IMR-90 (cell line): ENCODE data around the gene STK17A. TPM values are rescaled to one million over a fixed set of nuclear protein-coding genes. Genes with fewer than 3 reads are reported as not detected.

Source experiments
- ATAC-seq: fragments of 200-7000 bp; cut with Tn5 transposase; 2 replicates; pipeline ENCODE4 v1.9.1; 2020; ENCODE audit warnings: low read depth, mild to moderate bottlenecking, moderate library complexity
- BruUV-seq: library from RNA; stranded (reverse); fragments of 400-500 nt; replicated peaks from 2 replicates; lab custom pipeline; 2021; lab: Mats Ljungman, UMichigan
- CTCF ChIA-PET: fragments of 300-600 bp; formaldehyde crosslinking; extraction: SDS; loops from one replicate; lab custom pipeline; 2021; ENCODE audit warnings: antibody characterized with exemption; lab: Yijun Ruan, JAX
- POLR2A ChIA-PET: fragments of 300-600 bp; sonication (Branson Sonifier 250); formaldehyde crosslinking; loops from one replicate; lab custom pipeline; 2022; ENCODE audit warnings: antibody characterized with exemption; ENCODE audit not compliant: unreplicated experiment; lab: Charles Lee
- DNase-seq: peaks from one replicate; pipeline ENCODE4 v3.0.0; 2013
- H2AFZ ChIP-seq: replicated peaks from 2 replicates; pipeline ENCODE3; 2013; ENCODE audit warnings: low read length, mild to moderate bottlenecking; ENCODE audit not compliant: poor library complexity
- H2AK5ac ChIP-seq: 2 replicates; pipeline ENCODE4 v1.6.1; 2013; ENCODE audit warnings: low read depth, low read length, inconsistent platforms
- H2AK9ac ChIP-seq: replicated peaks from 2 replicates; pipeline ENCODE3; 2013; ENCODE audit warnings: mild to moderate bottlenecking, low read depth, low read length, moderate library complexity; ENCODE audit not compliant: poor library complexity
- H2BK120ac ChIP-seq: 2 replicates; pipeline ENCODE4 v1.6.1; 2013; ENCODE audit warnings: low read depth, low read length, inconsistent platforms
- H2BK15ac ChIP-seq: 3 replicates; pipeline ENCODE4 v1.6.1; 2013; ENCODE audit warnings: low read depth, low read length, inconsistent platforms
- H2BK20ac ChIP-seq: 2 replicates; pipeline ENCODE4 v1.6.1; 2013; ENCODE audit warnings: low read depth, mild to moderate bottlenecking, inconsistent platforms, low read length, moderate library complexity
- H2BK5ac ChIP-seq: 2 replicates; pipeline ENCODE4 v1.6.1; 2013; ENCODE audit warnings: mild to moderate bottlenecking, low read depth, low read length, inconsistent platforms; ENCODE audit not compliant: poor library complexity, severe bottlenecking
- H3K14ac ChIP-seq: replicated peaks from 2 replicates; pipeline ENCODE4 v1.6.1; 2013; ENCODE audit warnings: low read depth, low read length, inconsistent platforms
- H3K18ac ChIP-seq: 2 replicates; pipeline ENCODE4 v1.6.1; 2013; ENCODE audit warnings: low read depth, low read length, control low read depth
- H3K23ac ChIP-seq: 2 replicates; pipeline ENCODE4 v1.6.1; 2013; ENCODE audit warnings: low read depth, low read length, inconsistent platforms
- H3K27ac ChIP-seq: 2 replicates; pipeline ENCODE4 v1.5.1; 2013; ENCODE audit warnings: mild to moderate bottlenecking, control low read depth, low read length; ENCODE audit not compliant: insufficient read depth
- H3K27me3 ChIP-seq: 2 replicates; pipeline ENCODE4 v1.6.1; 2013; ENCODE audit warnings: low read length; ENCODE audit not compliant: control insufficient read depth, insufficient read depth
- H3K36me3 ChIP-seq: 2 replicates; pipeline ENCODE4 v1.6.1; 2013; ENCODE audit warnings: low read length, mixed read lengths; ENCODE audit not compliant: control insufficient read depth, insufficient read depth
- H3K4ac ChIP-seq: 2 replicates; pipeline ENCODE4 v1.6.1; 2013; ENCODE audit warnings: low read depth, low read length, inconsistent platforms
- H3K4me1 ChIP-seq: 2 replicates; pipeline ENCODE4 v1.6.1; 2013; ENCODE audit warnings: low read length, mixed read lengths; ENCODE audit not compliant: control insufficient read depth, insufficient read depth
- H3K4me2 ChIP-seq: 2 replicates; pipeline ENCODE4 v1.6.1; 2013; ENCODE audit warnings: low read depth, mild to moderate bottlenecking, control low read depth, low read length, moderate library complexity
- H3K4me3 ChIP-seq: 2 replicates; pipeline ENCODE4 v1.5.1; 2013; ENCODE audit warnings: low read depth, mild to moderate bottlenecking, control low read depth, low read length, moderate library complexity; ENCODE audit not compliant: insufficient read depth
- H3K56ac ChIP-seq: 2 replicates; pipeline ENCODE4 v1.6.1; 2013; ENCODE audit warnings: low read length, inconsistent platforms; ENCODE audit not compliant: insufficient read depth; ENCODE audit errors: extremely low read depth
- H3K79me1 ChIP-seq, 2 experiments: 2 replicates each; pipeline ENCODE4 v1.6.1; 2013; ENCODE audit warnings: low read length in 2 of 2, inconsistent platforms in 1 of 2, low read depth in 1 of 2
- H3K9ac ChIP-seq: 2 replicates; pipeline ENCODE4 v1.6.1; 2013; ENCODE audit warnings: low read depth, low read length, control low read depth
- H3K9me1 ChIP-seq: 2 replicates; pipeline ENCODE4 v1.6.1; 2013; ENCODE audit warnings: low read length, inconsistent platforms; ENCODE audit not compliant: insufficient read depth
- H3K9me3 ChIP-seq: 2 replicates; pipeline ENCODE4 v1.6.1; 2013; ENCODE audit warnings: low read length; ENCODE audit not compliant: control insufficient read depth, insufficient read depth
- H4K20me1 ChIP-seq: 2 replicates; pipeline ENCODE4 v1.6.1; 2013; ENCODE audit warnings: low read length, inconsistent platforms; ENCODE audit not compliant: insufficient read depth
- H4K5ac ChIP-seq: 2 replicates; pipeline ENCODE4 v1.6.1; 2013; ENCODE audit warnings: mild to moderate bottlenecking, low read depth, low read length, control low read depth
- H4K8ac ChIP-seq, 2 experiments: 2 replicates each; pipeline ENCODE4 v1.6.1; 2013; ENCODE audit warnings: low read depth in 2 of 2, low read length in 2 of 2, control low read depth in 1 of 2, inconsistent platforms in 1 of 2
- H4K91ac ChIP-seq: 2 replicates; pipeline ENCODE4 v1.6.1; 2013; ENCODE audit warnings: low read depth, low read length, inconsistent platforms; ENCODE audit not compliant: insufficient read depth
- CEBPB ChIP-seq: IDR thresholded peaks from 2 replicates; pipeline ENCODE4 v1.6.1; 2012; ENCODE audit warnings: low read depth, low read length, improper control_type of control experiment
- CHD1 ChIP-seq: IDR thresholded peaks from 2 replicates; pipeline ENCODE4 v1.6.1; 2012; ENCODE audit warnings: low read depth, low read length, improper control_type of control experiment
- FOS ChIP-seq: fragments of 150-350 bp; IDR thresholded peaks from 2 replicates; pipeline ENCODE4 v1.6.1; 2016; ENCODE audit warnings: low read depth, low read length
- MAFK ChIP-seq: IDR thresholded peaks from 2 replicates; pipeline ENCODE4 v1.6.1; 2012; ENCODE audit warnings: low read depth, low read length, improper control_type of control experiment
- MAZ ChIP-seq: IDR thresholded peaks from 2 replicates; pipeline ENCODE4 v1.6.1; 2012; ENCODE audit warnings: low read depth, mild to moderate bottlenecking, low read length, improper control_type of control experiment, moderate library complexity, borderline replicate concordance
- MXI1 ChIP-seq: IDR thresholded peaks from 2 replicates; pipeline ENCODE4 v1.6.1; 2012; ENCODE audit warnings: low read depth, mild to moderate bottlenecking, low read length, moderate library complexity, borderline replicate concordance
- NFE2L2 ChIP-seq: fragments of 150-350 bp; IDR thresholded peaks from 2 replicates; pipeline ENCODE4 v1.6.1; 2016; ENCODE audit warnings: low read depth, mild to moderate bottlenecking, low read length
- POLR2A ChIP-seq: IDR thresholded peaks from 2 replicates; pipeline ENCODE4 v1.6.1; 2012; ENCODE audit warnings: mild to moderate bottlenecking, low read depth, low read length
- RCOR1 ChIP-seq: IDR thresholded peaks from 2 replicates; pipeline ENCODE4 v1.6.1; 2012; ENCODE audit warnings: mild to moderate bottlenecking, low read length, improper control_type of control experiment; ENCODE audit not compliant: insufficient replicate concordance
- dilution Hi-C: fragments of 300-500 bp; cut with HindIII; formaldehyde crosslinking; loops from one replicate; pipeline ENCODE4 v1.14.3; 2018; ENCODE audit warnings: low sequenced_read_pairs; ENCODE audit not compliant: unreplicated experiment
- in situ Hi-C: fragments of 300-500 bp; cut with MboI; formaldehyde crosslinking; loops from 3 replicates; pipeline ENCODE4 v1.14.3; 2019; ENCODE audit warnings: low sequenced_read_pairs, inconsistent platforms, mixed read lengths
- intact Hi-C: fragments of 100-400 bp; cut with micrococcal nuclease; formaldehyde crosslinking; loops from 2 replicates; pipeline ENCODE4 v1.10.0; 2022
- polyA plus RNA-seq, 3 experiments: library from polyadenylated mRNA; depleted of rRNA; stranded (reverse); fragments of >200 nt; gene quantifications; 2 replicates each; pipeline ENCODE4 v1.2.3, GENCODE V29; 2012; ENCODE audit warnings: low replicate concordance in 1 of 3
- total RNA-seq: library from RNA; depleted of rRNA; stranded (reverse); fragments of >200 nt; gene quantifications from 2 replicates; pipeline ENCODE4 v1.2.3, GENCODE V29; 2012
- TF ChIP-seq, protein P1 (sequence below): conservative IDR thresholded peaks from 2 replicates; pipeline ENCODE4 v1.5.1; 2012; ENCODE audit warnings: mild to moderate bottlenecking, low read depth, low read length, improper control_type of control experiment
- TF ChIP-seq, protein P2 (sequence below): fragments of 150-350 bp; IDR thresholded peaks from 2 replicates; pipeline ENCODE4 v1.6.1; 2017; ENCODE audit warnings: mild to moderate bottlenecking, antibody characterized with exemption, low read length, low read depth
- TF ChIP-seq, protein P3 (sequence below): fragments of 150-350 bp; IDR thresholded peaks from 2 replicates; pipeline ENCODE4 v1.6.1; 2016; ENCODE audit warnings: low read depth, mild to moderate bottlenecking, low read length, moderate library complexity, borderline replicate concordance

The STK17A gene
- total and polyA plus RNA-seq, 2 of the 4 experiments (the other 2 are of a cell fraction), result 40.5 to 50.5 TPM

DNA sequence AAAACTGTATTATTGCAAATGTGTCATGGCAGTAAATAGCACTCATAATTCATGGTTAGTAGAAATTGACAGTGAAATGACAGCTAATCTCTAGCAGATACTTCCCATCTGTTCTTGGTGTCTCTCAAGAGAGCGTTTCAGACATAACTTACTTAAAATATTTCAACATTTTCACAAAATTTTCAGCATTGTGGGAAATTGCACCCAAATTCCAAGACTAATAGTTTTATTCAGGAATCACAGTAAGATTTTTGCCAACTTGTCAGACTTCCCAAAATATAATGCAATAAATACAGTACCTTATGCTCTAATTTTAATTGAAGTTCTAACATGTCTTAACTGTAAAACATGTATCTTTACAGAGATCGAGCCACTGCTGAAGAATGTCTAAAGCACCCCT is 41.2 kb downstream of the STK17A start (continued):
- TF ChIP-seq, protein P1, sequence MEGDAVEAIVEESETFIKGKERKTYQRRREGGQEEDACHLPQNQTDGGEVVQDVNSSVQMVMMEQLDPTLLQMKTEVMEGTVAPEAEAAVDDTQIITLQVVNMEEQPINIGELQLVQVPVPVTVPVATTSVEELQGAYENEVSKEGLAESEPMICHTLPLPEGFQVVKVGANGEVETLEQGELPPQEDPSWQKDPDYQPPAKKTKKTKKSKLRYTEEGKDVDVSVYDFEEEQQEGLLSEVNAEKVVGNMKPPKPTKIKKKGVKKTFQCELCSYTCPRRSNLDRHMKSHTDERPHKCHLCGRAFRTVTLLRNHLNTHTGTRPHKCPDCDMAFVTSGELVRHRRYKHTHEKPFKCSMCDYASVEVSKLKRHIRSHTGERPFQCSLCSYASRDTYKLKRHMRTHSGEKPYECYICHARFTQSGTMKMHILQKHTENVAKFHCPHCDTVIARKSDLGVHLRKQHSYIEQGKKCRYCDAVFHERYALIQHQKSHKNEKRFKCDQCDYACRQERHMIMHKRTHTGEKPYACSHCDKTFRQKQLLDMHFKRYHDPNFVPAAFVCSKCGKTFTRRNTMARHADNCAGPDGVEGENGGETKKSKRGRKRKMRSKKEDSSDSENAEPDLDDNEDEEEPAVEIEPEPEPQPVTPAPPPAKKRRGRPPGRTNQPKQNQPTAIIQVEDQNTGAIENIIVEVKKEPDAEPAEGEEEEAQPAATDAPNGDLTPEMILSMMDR, result no peak
- TF ChIP-seq MAFK, result no peak
- TF ChIP-seq POLR2A, result no peak
- no peak for TF ChIP-seq RCOR1

DNA sequence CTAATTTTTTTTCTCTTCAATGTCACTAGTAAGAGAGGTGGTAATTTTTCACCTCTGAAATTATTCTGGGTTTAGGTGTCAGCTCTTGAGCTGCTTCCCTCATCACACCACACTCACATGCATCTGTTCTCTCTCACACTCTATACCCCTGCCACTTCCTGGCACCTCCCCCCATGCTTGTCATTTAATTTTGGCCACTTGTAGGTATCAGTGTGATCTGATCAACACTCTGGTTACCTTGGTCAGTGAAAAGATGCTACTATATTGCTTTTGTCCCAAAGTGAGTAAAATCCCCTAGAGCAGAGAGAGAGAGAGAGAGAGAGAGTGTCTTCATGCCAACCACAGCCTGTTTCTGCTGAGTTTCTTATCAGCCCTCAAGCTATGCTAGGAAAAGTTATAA is 42.5 kb downstream of the STK17A start:
- H3K9me1 ChIP-seq, result peaks cover 7% of the 10 kb centered on the region; the same call in 1 of the 2 replicates
- TF ChIP-seq NFE2L2 (no peak), CEBPB (no peak), MAZ (no peak), RCOR1 (no peak), FOS (no peak), POLR2A (no peak), MXI1 (no peak), CHD1 (no peak)
- TF ChIP-seq, protein P2, sequence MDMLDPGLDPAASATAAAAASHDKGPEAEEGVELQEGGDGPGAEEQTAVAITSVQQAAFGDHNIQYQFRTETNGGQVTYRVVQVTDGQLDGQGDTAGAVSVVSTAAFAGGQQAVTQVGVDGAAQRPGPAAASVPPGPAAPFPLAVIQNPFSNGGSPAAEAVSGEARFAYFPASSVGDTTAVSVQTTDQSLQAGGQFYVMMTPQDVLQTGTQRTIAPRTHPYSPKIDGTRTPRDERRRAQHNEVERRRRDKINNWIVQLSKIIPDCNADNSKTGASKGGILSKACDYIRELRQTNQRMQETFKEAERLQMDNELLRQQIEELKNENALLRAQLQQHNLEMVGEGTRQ, result no peak
- TF ChIP-seq, protein P3, sequence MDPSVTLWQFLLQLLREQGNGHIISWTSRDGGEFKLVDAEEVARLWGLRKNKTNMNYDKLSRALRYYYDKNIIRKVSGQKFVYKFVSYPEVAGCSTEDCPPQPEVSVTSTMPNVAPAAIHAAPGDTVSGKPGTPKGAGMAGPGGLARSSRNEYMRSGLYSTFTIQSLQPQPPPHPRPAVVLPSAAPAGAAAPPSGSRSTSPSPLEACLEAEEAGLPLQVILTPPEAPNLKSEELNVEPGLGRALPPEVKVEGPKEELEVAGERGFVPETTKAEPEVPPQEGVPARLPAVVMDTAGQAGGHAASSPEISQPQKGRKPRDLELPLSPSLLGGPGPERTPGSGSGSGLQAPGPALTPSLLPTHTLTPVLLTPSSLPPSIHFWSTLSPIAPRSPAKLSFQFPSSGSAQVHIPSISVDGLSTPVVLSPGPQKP, result no peak
- peaks cover 9% of the 10 kb centered on the region; the same call in 1 of the 2 replicates for H4K20me1 ChIP-seq
- no peak overlapping the region for H4K91ac ChIP-seq
- DNase-seq, result no peak
- 0 out of 2 replicates have a peak overlapping the region, but pooled peaks have one; percentile 43 for H2AK5ac ChIP-seq
- H3K4me3 ChIP-seq, result no peak overlapping the region
- 0 out of 2 replicates have a peak overlapping the region, but pooled peaks have one; percentile 40 for H3K9ac ChIP-seq
- BruUV-seq, result no TSS peak
- no peak overlapping the region for H2BK120ac ChIP-seq
- peaks cover 32% of the 10 kb centered on the region for H3K36me3 ChIP-seq
- H3K4ac ChIP-seq, result no peak overlapping the region
- no peak overlapping the region for H2AFZ ChIP-seq
- dilution Hi-C loops, result no loop called here
- H3K4me1 ChIP-seq, result peaks cover 7% of the 10 kb centered on the region
- no peak overlapping the region for H3K4me2 ChIP-seq
- no peaks in the 10 kb centered on the region for H3K27me3 ChIP-seq
- H2BK15ac ChIP-seq, result no peak overlapping the region
- H2AK9ac ChIP-seq, result peak overlapping the region; percentile 63
- peak overlapping the region; percentile 54 for H2BK5ac ChIP-seq
- H3K27ac ChIP-seq, result no peak overlapping the region; the same call in 1 of the 2 replicates
- no peaks in the 10 kb centered on the region for H3K9me3 ChIP-seq
- ATAC-seq, result peak; percentile 18; the same call in 1 of the 2 replicates
- H3K79me1 ChIP-seq, result peaks cover 21 to 58% of the 10 kb centered on the region in 2 experiments
- POLR2A ChIA-PET, result no interaction called here
- in situ Hi-C loops, result no loop called here
- no peak overlapping the region for H2BK20ac ChIP-seq
- H3K23ac ChIP-seq, result no peak overlapping the region
- no peak overlapping the region for H4K5ac ChIP-seq
- H4K8ac ChIP-seq, result no peak overlapping the region
- no peak overlapping the region for H3K18ac ChIP-seq
- intact Hi-C loops, result no loop called here
- no peak overlapping the region for H3K56ac ChIP-seq
- CTCF ChIA-PET, result no interaction called here
- no peak overlapping the region for H3K14ac ChIP-seq
